ENCODE data around the gene RAPGEF3. TPM values are rescaled to one million over a fixed set of nuclear protein-coding genes. Genes with fewer than 3 reads are reported as not detected.

The RAPGEF3 gene
- total and polyA plus RNA-seq, 8 donors: 10.8 to 28.9 (median 16.5) TPM

GRCh38 chr12:47770086-47770726 is 11.5 kb upstream of the RAPGEF3 start:
- no peaks in the 10 kb centered on the region for H3K9me3 ChIP-seq
- H3K4me3 ChIP-seq: no peak overlapping the region
- ATAC-seq (peak; percentile 64), DNase-seq (peak in 1 of 4 donors; percentile 42)
- intact Hi-C loops (cut with DNase I): loop anchor here in 1 of 2 donors (10.0 kb wide), 1 partner anchor 65 kb away; no protein-coding TSS in a partner anchor
- H3K36me3 ChIP-seq: no peaks in the 10 kb centered on the region
- peak overlapping the region in 1 of 2 donors; percentile 34 for H3K27ac ChIP-seq
- H3K27me3 ChIP-seq: no peaks in the 10 kb centered on the region
- H3K4me1 ChIP-seq: peaks cover 13 to 36% of the 10 kb centered on the region in 2 donors
- TF ChIP-seq, protein P1, sequence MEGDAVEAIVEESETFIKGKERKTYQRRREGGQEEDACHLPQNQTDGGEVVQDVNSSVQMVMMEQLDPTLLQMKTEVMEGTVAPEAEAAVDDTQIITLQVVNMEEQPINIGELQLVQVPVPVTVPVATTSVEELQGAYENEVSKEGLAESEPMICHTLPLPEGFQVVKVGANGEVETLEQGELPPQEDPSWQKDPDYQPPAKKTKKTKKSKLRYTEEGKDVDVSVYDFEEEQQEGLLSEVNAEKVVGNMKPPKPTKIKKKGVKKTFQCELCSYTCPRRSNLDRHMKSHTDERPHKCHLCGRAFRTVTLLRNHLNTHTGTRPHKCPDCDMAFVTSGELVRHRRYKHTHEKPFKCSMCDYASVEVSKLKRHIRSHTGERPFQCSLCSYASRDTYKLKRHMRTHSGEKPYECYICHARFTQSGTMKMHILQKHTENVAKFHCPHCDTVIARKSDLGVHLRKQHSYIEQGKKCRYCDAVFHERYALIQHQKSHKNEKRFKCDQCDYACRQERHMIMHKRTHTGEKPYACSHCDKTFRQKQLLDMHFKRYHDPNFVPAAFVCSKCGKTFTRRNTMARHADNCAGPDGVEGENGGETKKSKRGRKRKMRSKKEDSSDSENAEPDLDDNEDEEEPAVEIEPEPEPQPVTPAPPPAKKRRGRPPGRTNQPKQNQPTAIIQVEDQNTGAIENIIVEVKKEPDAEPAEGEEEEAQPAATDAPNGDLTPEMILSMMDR (IDR thresholded peaks at IDR 0.05): no peak

GRCh38 chr12:47769234-47770085 is 10.8 kb upstream of the RAPGEF3 start:
- H3K36me3 ChIP-seq: no peaks in the 10 kb centered on the region
- H3K4me1 ChIP-seq: peaks cover 8 to 28% of the 10 kb centered on the region in 2 donors
- TF ChIP-seq, protein P1 (IDR thresholded peaks at IDR 0.05): no peak
- no peak overlapping the region for H3K4me3 ChIP-seq
- DNase-seq (no peak), ATAC-seq (no peak)
- intact Hi-C loops (cut with DNase I): loop anchor here in 1 of 2 donors (10.0 kb wide), 1 partner anchor 65 kb away; no protein-coding TSS in a partner anchor
- H3K9me3 ChIP-seq: no peaks in the 10 kb centered on the region
- no peaks in the 10 kb centered on the region for H3K27me3 ChIP-seq
- H3K27ac ChIP-seq: peak overlapping the region in 1 of 2 donors; percentile 34

- TF ChIP-seq, protein P1 (IDR thresholded peaks at IDR 0.05): no peak
- DNase-seq: no peak
- Histone ChIP-seq H3K36me3 (no peaks in the 10 kb centered on the region), H3K27me3 (no peaks in the 10 kb centered on the region), H3K27ac (no peak overlapping the region), H3K4me3 (no peak overlapping the region), H3K4me1 (peaks cover 0 to 17% of the 10 kb centered on the region in 2 donors), H3K9me3 (no peaks in the 10 kb centered on the region)
- no peak for ATAC-seq
- intact Hi-C loops (cut with DNase I): no loop called here
Observed at GRCh38 chr12:47768323-47768811, 9.7 kb upstream of the RAPGEF3 start.

GRCh38 chr12:47767216-47767724 is 8.6 kb upstream of the RAPGEF3 start:
- Histone ChIP-seq H3K27me3 (no peaks in the 10 kb centered on the region), H3K36me3 (no peaks in the 10 kb centered on the region), H3K4me1 (peaks cover 0 to 11% of the 10 kb centered on the region in 2 donors), H3K27ac (no peak overlapping the region), H3K4me3 (no peak overlapping the region), H3K9me3 (no peaks in the 10 kb centered on the region)
- DNase-seq (peak in 1 of 4 donors; percentile 47), ATAC-seq (peak; percentile 65)
- TF ChIP-seq, protein P1 (IDR thresholded peaks at IDR 0.05): peak; percentile 27 to 62
- intact Hi-C loops (cut with DNase I): no loop called here
